NCI-H2171 treated with DMSO at 0.1 percent for 48 hours (cell line): ENCODE measurements around the gene ZDHHC23.
A peak's percentile ranks its signal among the peaks of the same experiment; 100 is the strongest.

Experiments used
- DNase-seq: peaks from one replicate; lab custom pipeline; 2025; lab: John Stamatoyannopoulos, UW

Gene ZDHHC23, protein sequence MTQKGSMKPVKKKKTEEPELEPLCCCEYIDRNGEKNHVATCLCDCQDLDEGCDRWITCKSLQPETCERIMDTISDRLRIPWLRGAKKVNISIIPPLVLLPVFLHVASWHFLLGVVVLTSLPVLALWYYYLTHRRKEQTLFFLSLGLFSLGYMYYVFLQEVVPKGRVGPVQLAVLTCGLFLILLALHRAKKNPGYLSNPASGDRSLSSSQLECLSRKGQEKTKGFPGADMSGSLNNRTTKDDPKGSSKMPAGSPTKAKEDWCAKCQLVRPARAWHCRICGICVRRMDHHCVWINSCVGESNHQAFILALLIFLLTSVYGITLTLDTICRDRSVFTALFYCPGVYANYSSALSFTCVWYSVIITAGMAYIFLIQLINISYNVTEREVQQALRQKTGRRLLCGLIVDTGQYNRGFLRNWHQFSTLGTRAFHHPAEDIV

DNA sequence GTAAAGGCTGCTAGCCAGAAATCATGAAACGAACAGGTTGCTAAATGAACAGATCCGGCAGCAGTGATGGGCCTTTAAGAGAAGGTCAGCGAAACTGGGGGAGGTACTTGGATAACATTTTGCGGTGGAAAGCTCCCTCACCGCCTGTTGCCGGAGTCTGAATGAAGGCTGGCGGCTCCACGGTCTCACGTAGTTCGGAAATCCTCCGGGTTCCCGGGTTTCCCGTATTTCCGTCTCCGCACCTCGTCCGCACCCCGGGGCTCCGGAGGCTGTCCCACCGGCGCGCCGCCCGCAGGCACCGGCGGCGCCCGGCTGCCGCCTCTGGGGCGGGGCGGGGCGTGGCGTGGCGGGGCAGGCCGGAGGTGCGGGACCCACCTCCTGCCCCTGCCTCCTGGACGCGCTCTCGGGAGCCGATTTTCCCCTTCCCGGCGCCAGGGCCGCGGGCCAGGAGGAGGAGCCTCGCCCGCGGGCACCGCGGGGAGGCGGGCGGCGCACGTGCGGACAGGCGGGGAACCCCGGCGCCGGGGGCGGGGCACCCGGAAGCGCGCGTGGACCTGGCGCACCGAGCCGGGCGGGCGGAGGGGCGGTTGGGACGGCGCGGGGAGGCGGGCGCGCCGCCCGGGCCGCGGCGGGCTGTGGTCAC, at the start of gene ZDHHC23:
ZDHHC23 (plus strand) TSS at position 642 of the 643 bp plus-strand sequence. CDS start 790 bp downstream, outside the sequence.
- DNase-seq, result peak; percentile 75

DNA sequence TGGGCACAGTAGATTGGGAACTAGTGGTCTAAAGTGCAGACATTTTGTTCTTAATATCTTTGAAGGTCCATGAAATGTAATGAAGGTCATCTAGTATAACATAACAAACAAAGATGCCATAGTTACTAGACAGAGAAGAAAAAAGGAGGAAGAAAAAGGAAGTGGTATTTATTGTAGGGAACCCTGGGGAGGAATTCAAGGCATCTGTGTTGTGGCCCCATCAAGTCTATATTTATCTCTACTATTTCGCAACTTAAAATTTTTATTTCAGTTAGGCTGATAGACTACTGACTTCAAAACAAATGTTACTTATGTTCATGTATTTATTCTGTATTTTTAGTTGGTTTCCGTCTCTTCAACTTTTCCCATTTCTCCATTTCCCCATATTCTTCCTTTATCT, 48.9 kb upstream of the ZDHHC23 start:
- no peak for DNase-seq

GRCh38 chr3:113906568-113907140, 41.2 kb upstream of the ZDHHC23 start:
- no peak for DNase-seq

DNA sequence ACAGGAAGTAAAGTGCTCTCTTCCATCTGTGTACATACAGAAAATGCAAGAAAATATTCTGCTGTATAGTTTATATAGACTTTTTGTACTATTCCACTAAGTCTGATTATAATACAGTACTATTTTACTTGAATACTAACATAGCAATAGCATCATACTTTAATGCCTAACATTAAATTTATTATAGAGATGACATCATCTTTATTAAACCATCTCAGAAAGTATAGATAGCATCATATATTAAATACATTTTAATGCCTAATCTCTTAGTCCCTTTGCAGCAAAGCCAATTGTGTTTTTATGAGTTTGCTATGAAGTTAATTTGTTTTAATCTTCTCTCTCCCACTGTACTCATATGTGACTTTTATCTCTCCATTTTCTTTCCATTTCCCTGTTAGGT, 39.7 kb upstream of the ZDHHC23 start:
- no peak for DNase-seq

GRCh38 chr3:113910966-113911365, 36.8 kb upstream of the ZDHHC23 start:
- no peak for DNase-seq

DNA sequence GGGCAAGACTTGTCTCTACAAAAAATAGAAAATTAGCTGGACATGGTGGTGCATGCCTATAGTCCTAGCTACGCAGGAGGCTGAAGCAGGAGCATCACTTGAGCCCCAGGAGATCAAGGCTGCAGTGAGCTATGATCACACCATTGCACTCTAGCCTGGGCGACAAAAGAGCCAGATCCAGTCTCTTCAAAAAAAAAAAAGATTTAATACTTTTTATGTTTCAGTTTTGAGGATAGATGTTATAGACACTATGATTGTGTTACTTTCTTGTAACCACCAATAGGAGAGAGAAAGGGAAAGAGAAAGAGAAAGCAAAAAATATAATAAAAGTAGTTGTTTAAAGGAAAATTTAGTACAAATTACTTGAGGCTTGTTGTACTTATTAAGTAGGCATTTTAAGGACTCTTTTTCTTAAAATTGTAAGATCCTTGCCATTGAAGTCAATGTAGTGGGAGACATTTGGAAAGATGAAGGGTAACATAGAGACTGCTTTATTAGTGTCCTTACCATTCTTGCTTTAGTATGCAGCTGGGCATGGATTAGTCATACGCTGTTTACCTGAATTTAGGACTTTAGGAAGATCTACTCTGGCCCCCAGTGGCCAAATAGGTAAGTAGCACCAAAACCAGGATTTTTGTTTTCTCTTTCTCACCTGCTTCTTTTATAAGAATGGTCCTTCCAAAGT, 35.1 kb upstream of the ZDHHC23 start:
- peak; percentile 73 for DNase-seq

DNA sequence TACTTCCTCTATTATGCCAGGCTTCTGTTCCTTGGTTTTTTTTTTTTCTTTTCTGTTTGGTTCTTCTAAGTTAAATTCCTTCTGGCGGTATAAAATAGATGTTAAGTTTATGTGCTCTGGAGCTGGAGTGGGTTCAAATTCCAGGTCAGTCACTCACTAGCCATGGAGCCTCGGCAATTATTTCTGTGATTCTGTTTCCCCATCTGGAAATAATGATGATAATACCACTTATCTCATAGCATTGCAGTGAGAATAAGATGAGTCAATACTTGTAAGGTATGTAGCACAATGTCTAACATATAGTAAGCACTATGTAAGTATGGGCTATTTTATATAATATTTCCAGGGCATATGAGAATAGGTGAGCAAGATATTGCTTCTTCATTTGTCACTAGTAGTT, 33.2 kb upstream of the ZDHHC23 start:
- no peak for DNase-seq

DNA sequence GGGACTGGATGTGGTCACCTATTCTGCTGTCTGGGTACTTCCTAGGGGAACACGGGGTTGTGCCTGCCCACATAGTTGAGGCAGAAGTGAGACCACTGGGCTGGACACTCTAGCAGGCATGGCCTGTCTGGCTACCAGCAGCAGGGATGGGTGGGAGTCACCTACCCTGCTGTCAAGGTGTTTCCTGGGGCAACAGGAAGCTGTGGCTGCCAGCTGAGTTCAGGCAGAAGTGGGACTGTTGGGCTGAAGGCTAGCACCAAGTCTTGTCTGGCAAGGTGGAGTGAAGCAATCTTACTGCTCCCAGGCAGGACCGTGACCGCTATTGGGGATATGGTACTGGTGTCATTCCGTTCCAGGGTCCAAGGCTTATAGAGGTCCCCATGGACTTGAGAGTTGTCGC, 20.3 kb upstream of the ZDHHC23 start:
- DNase-seq, result no peak

- no peak for DNase-seq
Measured at GRCh38 chr3:113946831-113947230, 982 bp upstream of the ZDHHC23 start.

- peak; percentile 68 for DNase-seq
Measured at GRCh38 chr3:113948015-113948917, 453 bp downstream of the ZDHHC23 start.

- DNase-seq, result no peak
Measured at GRCh38 chr3:113952921-113953320, 5.1 kb downstream of the ZDHHC23 start.

DNA sequence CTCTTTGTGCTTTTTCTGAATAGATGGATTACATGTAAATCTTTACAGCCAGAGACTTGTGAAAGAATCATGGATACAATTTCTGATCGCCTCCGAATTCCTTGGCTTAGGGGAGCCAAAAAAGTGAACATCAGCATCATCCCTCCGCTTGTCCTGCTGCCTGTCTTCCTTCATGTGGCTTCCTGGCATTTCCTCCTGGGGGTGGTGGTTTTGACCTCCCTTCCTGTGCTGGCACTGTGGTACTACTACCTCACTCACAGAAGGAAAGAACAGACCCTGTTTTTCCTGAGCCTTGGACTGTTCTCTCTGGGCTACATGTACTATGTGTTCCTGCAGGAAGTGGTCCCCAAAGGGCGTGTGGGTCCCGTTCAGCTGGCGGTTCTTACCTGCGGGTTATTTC, 5.9 kb downstream of the ZDHHC23 start:
- no peak for DNase-seq

GRCh38 chr3:113954091-113954685, 6.4 kb downstream of the ZDHHC23 start:
- DNase-seq, result peak; percentile 17

- DNase-seq, result no peak
Measured at GRCh38 chr3:113963879-113964278, 16.1 kb downstream of the ZDHHC23 start.

GRCh38 chr3:113966172-113966571, 18.4 kb downstream of the ZDHHC23 start:
- DNase-seq, result no peak

DNA sequence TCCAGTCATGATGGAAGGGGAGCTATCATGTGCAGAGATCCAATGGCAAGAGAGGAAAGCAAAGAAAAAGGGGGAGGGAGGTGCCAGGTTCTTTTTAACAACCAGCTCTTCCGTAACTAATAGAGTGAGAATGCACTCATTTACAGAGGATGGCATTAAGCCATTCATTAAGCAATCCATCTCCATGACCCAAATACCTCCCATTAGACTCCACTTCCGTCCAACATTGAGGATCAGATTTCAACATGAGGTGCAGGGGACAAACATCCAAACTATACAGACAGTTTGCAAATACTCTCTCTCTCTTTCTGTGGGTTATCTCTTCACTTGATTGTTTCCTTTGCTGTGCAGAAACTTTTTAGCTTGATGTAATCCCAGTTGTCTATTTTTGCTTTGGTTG, 21.2 kb downstream of the ZDHHC23 start:
- DNase-seq, result peak; percentile 58

- DNase-seq, result no peak
Measured at GRCh38 chr3:113977822-113978221, 30.0 kb downstream of the ZDHHC23 start.

GRCh38 chr3:113979916-113980315, 32.1 kb downstream of the ZDHHC23 start:
- DNase-seq, result no peak

DNA sequence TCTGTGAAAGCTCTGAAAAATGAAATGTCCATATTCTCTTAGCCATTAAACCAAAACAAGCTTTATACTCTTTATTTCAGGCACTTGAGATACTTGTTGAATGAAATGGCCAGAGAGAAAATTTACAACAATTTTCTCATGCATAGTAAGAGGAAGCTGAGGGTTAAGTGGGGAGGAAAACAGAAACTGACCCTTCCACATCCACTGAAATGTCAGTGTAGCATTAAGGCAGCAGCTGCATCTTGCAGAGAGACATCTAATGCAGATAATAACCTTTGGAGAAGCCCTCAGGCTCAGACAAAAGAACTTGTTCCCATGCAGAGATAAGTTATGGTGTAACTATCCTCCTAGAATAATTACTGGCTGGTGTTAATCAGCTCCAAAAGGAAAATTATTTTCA, 34.0 kb downstream of the ZDHHC23 start:
- DNase-seq, result no peak

DNA sequence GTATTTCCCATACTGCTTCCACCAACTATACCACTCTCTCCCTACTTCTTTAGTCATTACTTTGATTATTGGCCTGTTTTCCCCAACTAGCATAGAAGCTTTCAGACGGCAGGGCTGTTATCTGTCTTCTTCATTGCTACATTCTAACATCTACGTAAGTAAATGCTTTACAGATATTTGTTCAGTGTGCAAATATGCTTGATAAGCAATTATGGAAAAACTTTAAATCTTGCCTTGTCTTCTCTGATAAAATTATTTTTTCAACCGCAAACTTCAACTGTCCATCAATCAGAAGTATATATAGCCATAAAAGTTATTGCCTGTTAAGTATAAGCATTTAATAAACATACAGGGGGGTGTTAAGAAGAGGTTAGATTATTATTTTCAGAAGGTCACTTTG, 35.7 kb downstream of the ZDHHC23 start:
- no peak for DNase-seq

- no peak for DNase-seq
Measured at GRCh38 chr3:113985541-113985940, 37.7 kb downstream of the ZDHHC23 start.
